ENCODE results near the gene FAM181A.

Gene FAM181A

DNA sequence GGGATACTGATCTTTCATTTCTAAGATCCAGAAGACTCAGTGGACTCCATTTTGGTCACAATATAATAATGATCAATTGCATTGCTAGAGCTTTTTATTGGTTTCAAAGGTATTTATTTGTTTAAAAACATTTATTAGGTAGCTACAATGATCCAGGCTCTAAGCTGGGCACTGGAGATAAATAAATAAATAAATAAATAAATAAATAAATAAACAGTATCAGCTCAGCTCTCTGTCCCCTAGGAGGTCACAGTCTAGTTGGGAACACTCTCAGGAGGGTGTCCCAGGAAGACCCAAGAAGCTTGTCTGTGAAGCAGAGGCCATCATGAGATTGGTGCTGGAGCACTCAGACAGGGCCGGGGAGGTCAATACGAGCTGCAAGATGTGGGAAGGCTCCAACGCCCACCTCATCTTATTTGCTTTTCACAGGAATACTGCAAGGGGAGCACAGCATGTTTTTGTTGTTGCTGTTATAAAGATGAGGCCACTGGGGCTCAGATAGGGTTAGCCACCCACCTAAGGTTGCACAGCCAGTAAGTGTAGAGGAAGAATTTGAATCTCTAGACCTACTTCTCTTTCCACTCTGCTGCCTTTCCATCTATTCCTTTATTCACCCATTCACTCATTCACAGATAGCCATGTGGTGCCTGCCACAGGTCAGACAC is 33.8 kb downstream of the FAM181A start:
- DNase-seq (ENCODE audit: low spot score) (no peak), FAIRE-seq (no peak)

DNA sequence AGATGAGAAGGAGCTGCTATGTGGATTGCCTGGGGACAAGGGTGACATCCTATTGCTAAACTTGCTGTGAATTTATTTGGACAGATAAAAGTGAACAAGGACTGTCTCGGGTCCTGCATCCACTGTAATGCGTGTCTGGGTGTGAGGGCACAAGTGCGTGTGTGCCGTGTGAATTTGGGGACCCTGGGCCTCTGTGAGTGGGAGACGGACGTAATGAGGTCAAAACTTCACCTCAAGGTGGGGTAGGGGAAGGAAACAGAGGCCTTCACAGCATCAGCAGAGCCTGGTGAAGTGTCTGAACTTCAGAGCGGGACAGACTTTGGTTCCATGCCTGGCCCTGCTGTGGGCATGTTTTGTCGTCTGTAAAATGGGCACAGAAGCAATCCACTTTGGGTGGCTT is 34.5 kb downstream of the FAM181A start:
- DNase-seq (ENCODE audit: low spot score) (no peak), FAIRE-seq (no peak)

DNA sequence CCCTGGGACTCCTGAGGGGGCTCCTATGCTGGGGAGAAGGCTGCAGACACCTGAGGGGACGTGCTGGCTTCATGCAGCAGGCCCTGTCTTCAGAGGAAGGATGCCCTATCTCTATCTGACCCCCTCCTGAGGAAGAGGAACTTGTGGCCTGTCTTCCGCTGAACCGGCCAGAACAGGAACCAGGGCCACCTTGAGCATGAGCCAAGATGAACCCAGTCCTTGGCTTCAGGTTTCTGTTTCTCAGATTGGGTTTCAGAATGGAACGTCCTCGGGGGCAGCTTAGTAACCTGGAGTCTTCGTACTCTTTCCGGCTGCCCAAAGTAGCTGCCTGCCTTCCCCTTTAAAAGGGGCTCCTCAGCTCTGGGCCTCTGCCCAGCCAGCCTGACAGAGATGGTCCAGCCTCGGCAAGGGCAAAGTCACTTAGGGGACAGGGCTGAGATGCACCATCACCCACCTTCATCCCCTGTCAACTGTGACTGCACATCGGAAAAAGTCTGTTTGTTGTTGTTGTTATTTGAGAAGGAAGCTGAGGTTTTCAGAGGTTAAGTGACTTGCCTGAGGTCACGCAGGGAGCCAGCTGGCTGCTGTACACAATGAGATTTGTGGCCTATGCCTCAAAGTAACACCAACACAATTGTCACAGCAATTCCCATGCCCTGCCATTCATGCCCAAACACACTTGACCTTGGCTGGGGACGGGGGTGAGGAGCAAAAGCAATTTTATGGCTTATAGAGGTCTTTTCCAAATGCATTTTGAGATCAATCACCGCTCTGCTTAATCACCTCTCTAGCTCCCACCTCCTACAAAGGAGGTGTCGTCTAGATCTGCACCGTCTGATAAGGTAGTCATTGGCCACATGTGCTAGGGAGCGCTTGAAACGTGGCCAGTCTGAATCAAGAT is 35.8 kb downstream of the FAM181A start:
- FAIRE-seq (no peak), DNase-seq (ENCODE audit: low spot score) (no peak)

DNA sequence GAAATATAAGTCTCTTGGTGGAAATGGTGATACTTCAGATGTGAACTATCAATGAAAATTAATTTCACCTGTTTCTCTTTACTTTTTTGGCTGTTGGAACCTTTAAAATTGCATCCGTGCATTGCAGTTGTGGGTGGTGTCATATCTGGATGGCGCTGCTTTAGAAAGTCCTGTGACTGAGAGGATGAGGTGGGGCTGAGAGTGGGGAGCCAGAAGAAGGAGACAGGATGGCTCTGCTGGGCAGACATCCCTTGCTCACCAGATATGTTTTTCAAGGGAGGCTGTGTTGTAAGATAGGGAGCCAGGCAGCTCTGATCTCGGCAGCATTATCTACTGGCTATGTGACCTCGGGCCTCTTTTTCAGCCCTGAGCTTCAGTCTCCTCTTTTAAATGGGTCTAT is 36.5 kb downstream of the FAM181A start:
- FAIRE-seq (no peak), DNase-seq (ENCODE audit: low spot score) (no peak)

DNA sequence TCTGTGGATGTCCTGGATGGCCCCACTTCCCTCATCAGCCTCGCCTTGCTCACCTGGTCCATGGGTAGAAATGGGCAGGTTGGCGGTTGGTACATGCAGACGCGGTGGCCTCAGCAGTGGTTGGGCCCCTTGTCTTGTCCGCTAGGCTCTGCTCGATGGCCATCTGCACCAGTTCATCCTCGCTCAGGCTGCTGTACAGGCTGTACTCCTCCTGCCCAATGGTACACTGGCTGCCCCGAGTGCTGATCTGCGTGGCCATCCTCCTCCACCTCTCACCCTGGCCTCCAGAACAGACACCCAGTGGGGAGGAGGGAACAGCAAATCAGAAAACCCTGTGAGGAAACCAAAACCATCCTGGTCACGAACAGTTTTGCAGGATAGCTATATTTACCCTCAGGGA is 37.1 kb downstream of the FAM181A start:
- FAIRE-seq: no peak
- no peak for DNase-seq (ENCODE audit: low spot score)

DNA sequence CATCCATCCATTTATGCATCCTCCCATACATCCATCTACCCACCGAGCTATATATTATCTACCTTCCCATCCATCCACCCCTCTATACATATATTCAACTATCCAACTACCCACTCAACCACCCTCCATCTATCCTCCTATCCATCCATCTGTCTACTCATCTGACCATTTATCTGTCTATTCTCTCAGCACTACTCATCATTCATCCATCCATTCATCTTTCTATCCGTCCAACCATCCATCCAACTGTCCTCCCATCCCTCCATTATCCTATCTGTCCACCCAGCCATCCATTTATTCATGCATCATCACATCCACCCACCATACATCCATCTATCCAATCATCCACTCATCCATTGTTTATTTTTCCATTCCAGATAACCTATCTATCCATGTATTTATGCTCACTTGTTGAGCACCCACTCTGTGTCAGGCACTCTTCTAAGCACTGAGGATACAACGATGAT is 37.7 kb downstream of the FAM181A start:
- FAIRE-seq (no peak), DNase-seq (ENCODE audit: low spot score) (no peak)

DNA sequence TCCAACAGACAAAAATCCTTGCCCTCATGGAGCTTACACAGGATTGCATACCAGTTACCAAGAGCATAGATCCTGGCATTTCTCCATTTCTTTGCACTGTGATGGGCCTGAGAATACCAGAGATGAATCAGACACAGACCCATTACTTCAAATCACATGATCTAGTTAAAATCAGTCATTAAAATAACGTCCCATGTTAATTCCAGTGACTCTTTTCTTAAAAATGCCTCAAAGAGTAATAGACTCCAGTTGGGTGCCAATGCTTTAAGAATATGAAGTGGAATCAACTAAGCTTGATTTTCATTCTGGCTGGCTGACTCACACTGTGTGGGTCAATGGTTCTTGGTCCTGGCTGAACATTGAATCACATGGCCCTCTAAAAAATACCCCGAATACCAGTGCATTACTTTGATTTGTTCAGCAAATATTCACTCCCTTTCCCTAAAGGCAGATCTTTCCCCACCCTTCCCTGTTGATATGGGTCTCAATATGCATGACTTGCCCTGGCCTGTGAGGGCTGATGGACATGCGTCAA is 38.2 kb downstream of the FAM181A start:
- DNase-seq (ENCODE audit: low spot score) (peak; percentile 84), FAIRE-seq (peak; percentile 80)

DNA sequence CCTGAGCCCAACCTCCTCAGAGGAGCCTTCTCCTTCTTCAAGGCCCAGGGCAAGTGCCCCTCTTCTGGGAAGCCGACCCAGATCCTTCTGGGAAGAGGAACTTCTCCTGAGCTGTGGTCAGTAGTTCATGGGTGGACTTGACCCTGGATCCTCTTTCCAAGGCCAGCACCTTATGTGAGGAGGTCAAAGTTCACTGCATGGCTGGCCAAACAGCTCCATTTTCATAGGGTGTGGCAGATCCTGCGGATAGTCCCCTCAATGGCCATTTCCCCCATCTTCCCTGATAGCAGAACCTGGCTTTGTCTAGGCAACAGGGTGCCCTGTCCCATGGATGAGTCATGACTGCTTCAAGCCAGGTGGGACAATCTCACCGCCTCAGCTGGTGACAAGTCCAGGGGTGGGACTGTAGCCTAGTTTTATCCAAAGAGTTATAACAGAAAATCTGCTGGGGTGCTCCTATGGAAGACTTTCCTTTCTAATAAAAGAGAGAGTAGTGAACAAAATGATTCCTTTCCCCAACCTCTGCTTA is 38.9 kb downstream of the FAM181A start:
- no peak for FAIRE-seq

DNA sequence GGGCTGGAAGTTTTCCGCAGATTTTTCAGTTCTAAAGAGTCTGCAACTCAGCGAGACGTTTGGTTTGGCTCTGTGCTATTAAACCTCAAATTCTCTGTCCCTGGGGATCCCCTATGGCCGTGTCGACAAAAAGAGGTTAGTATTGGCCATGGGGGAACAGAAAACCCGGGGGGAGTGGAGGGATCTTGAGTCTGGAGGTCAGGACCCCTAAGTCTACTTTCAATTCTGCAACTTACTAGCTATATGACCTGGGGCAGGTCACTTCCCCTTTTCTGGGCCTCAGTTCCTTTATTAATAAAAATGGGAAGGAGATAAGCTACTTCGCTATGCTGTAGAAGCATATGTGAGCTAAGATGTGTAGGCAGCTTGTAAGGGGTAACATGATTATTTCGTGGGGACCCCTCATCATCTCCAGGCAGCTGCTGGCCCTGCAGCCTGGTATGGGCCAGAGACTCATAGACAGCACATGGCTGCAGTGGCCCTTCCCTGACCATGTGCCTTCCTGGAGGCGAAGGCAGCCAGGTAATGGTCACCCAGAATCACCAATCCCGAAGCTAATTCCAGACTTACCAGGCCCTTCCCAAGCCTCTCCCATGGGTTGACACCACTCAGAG is 40.6 kb downstream of the FAM181A start:
- DNase-seq (ENCODE audit: low spot score) (no peak), FAIRE-seq (no peak)

More for the DNA sequence above, 38.9 kb downstream of the FAM181A start:
- no peak for DNase-seq (ENCODE audit: low spot score)

DNA sequence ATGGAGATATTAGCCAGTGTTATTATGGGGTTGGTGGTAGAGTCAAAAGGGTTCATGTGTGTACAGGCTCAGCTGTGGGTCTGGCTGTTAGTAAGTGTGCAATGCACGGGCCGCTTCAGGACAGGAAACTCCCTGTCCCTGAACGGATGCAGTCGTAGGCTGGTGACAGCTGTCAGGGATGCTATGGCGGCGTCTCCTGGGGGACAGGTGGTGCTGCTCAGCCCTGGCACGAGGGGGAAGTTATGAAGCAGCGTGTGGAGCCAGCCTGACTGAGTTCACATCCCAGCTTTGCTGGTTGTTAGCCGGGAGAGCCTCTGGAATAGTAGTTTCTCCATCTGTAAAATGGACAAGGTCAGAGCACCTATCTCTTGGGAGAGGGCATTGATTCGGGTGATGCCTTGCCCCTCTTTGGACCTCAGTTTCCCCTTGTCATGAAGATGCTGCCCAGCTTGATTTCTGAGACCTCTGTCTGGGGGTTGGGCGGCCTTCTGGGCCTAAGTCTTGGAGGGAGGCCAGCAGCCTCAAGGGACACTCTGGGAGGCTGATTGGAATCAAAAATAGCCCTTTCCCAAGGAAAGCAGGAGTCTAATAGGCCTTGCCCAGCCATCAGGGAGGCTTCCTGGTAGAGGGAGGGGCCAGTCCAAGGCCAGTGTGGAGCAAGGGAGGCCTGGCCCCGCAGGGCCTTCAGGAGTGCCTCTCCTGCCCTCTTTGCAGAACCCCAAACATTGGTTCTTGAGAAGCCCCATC is 42.1 kb downstream of the FAM181A start:
- no peak for DNase-seq (ENCODE audit: low spot score)
- no peak for FAIRE-seq

DNA sequence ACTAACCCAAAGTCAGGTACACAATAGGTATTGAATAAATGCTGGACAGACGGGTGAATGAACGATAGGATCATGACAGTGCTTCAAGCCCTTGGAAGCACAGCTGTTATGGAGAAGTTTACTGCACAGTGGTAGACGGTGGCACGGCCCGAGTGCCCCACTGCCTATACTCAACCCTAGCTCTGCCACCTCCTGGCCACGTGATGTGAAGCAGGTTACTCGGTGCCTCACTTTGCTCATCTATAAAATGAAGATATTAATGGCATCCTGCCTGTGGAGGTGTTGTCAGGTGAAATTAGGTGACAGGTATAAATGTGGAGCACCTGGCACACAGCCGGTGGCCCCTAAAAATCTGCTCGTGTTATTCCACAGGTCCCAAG is 43.4 kb downstream of the FAM181A start:
- DNase-seq (ENCODE audit: low spot score): no peak
- no peak for FAIRE-seq

DNA sequence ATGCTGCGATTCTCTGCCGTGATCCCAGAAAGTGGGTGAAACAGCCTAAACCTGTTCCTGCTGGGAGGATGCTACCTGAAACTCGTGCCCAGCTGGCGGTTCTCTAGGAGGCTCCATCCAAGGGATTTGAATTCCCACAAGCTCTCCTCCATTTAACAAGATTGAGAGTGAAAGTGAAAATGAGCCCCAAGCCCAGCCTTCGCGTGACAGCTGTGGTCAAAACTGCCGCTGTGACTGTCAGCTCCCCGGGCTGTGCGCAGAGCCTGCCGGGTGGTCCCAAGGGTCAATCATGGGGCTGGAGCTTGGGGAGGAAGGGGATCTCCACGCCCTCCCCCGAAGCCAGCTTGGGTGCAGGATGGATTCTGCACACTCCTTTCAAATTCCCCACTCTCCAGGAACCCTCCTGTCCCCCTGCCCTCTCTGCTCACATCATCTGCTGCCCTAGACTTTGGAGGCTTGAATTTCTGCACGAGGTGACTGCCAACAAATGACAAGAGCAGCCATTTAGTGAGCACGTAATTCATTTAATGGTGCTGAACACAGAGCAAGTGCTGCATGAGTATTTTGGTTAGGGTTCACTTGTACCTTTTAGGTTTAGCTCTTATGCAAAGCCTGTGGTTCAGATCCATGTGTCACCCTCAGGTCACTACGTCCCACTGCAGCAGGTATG is 44.0 kb downstream of the FAM181A start:
- FAIRE-seq (no peak), DNase-seq (ENCODE audit: low spot score) (no peak)

DNA sequence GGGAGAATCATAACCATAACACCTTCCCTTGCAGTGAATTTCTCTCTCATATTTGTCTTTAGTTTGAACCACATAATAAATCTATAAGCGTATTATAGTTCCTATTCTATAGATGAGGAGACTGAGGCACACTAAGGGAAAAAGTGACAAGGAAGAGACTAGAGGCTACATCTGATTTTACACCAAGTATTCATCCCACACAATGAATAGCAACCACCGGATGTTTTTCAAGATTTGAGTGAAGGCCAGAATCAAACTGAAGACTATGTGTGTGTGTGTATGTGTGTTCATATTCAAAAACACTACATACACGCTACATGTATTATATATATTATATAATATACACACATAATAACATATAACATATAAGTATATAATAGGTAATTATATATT is 44.5 kb downstream of the FAM181A start:
- FAIRE-seq: no peak
- no peak for DNase-seq (ENCODE audit: low spot score)

DNA sequence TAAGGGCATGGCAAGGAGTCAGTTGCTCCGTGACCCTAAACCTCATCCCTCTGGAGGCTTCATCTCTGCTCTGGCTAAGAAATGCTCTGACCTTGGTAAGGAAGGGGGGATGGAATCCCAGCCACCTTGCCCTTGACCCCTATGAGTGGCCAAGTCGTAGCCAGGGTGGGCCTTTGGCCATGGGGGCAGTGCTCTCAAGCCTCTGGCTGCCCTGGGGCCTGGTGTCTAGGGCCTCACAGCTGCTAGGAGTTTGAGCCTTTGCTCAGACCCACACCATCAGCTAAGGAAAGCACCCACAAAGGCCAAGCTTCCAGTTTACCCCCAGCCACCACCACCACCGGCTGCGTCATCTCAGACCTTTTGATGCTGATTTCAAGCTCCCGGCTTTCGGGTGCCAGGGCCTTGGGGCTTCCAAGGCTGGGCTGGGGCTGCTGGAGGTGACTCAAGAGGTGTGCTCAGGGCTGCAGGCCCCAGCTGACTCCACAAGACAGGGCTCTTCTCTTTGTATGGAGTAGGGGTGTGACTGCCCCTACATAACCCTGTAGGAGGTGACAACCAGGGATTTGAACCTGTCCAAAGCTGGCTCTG is 45.6 kb downstream of the FAM181A start:
- DNase-seq (ENCODE audit: low spot score) (no peak), FAIRE-seq (no peak)

DNA sequence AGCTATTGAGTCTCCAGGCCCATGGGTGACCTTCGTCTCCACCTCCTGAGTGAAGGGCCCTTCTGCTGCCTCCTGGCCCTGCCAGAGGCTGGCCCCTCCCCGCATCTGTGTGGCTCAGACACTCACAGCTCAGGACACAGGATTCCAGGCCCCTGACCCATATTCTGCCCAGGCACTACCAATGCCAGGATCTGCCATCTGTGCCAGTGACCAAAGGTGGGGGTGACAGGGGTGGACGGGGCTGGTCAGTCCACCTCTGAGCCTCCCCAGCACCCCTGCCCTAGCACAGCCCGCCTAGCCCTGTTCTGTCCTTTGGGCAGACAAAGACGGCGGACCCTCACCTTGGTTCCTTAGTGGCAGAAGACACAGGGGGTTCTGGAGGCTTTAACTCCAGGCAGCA is 46.5 kb downstream of the FAM181A start:
- no peak for FAIRE-seq
- no peak for DNase-seq (ENCODE audit: low spot score)

DNA sequence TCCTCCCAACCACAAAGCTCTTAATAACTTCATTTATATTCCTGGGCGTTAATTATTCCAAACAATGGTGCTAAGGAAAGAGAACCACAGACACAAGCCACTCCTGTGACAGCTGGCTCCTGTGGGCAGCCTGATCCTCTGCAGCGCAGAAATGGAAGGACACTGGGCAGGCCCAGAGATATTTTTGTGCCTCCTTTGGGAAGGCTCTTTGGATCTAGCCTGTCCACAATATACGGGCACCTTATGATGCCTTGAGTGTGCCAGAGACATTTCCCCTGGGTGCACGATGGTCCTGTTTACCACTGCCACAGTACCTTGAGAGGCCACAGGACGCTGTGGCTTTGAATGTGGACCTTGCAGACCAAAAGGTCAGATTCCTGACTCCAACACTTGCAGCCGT is 47.2 kb downstream of the FAM181A start:
- DNase-seq (ENCODE audit: low spot score) (no peak), FAIRE-seq (no peak)

DNA sequence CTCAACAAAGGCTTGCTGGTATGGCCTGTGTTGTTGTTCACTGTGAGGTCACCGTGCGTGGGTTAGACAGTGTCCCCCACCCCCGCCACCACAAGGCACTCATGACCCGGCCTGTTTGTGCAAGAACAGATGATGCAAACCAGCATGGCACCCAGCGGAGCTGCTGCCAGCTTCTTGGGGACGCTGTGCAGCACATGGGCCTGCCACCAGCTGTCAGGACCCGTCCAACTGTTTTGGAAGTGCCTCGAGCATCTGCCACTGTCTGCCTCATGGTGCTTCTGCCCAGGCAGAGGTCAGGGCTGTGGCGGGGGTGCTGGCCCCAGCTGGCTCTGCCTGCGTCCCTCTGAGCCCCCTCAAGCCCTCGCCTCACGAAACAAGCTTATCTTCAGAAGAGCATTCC is 47.7 kb downstream of the FAM181A start:
- no peak for DNase-seq (ENCODE audit: low spot score)
- no peak for FAIRE-seq

DNA sequence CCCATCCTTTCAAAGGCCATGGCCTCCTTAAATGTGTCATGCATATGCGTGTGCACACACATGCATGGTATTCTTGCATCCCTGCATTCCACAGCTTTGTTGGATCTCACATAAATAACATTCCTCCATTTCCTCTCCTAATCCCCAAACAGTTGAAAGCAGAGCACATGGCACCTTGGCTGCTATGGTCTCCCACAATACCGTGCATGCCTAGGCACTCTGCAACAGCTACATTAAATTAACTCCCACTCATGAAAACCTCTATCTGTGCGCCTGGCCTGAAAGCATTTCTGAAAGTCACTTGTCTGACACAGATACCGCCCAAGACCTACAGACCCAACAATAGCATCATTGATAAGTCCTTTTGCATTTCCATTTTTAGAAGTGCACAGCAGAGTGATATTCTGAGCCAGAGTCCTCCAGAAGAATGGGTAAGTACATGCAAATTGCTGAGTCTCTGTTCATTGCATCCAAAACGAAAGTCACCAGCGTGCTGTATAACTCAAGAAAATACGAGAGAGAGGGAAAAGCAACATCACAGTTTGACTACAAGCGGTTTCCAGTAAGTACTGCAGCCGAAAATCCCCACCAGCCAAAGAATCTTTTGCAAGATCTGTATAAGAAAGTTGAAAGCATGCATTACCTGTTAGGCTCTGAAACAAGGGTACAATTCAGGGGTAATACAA is 48.8 kb downstream of the FAM181A start:
- FAIRE-seq (no peak), DNase-seq (ENCODE audit: low spot score) (no peak)

DNA sequence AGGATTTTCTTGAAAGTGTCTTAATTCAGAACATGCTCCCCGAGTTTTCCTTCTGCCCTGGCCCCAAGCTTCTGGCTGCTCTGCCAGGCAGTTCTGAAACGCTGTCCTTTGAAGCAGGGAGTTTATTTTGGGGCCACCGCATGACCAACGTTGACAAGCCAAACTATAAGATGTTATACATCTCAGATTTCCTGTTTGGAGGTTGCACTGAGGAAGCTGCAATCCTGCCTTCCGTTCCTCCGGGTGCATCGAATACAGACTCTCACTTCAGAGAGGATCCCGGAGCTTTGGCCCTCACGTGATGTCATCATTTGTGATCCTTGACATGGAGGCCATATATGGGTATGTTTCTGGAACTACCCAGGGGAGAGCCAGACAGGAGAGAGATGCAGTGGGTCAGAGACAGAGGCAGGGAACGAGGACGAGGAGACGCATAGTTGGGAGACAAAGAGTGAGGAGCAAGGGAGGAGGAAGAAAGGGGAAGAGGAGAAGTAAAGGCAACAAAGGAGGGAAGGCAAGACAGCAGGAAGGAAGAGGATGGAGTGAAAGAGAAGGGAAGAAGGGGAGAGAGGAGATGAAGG is 49.4 kb downstream of the FAM181A start, which contains the start of gene ASB2:
Gene ASB2, minus strand, starts transcription at position 94 of the 581 bp plus-strand sequence. CDS start 12,031 bp downstream, outside the sequence.
- FAIRE-seq: no peak

More for the DNA sequence above, 49.4 kb downstream of the FAM181A start, which contains the start of gene ASB2:
- no peak for DNase-seq (ENCODE audit: low spot score)

All from RCC 7860 (cell line).